Fibroblast of peridontal ligament (primary cell): ENCODE data around the gene PRR29.
"Not testable (repeated sequence)": the region's sequence is repeated elsewhere in the genome, so short reads cannot be mapped to it uniquely, and the experiment has no call there.

ENCODE experiments used
- DNase-seq: peaks from one replicate; pipeline ENCODE4 v3.0.0-alpha.2; 2010; ENCODE audit errors: extremely low read depth

The PRR29 gene

DNA sequence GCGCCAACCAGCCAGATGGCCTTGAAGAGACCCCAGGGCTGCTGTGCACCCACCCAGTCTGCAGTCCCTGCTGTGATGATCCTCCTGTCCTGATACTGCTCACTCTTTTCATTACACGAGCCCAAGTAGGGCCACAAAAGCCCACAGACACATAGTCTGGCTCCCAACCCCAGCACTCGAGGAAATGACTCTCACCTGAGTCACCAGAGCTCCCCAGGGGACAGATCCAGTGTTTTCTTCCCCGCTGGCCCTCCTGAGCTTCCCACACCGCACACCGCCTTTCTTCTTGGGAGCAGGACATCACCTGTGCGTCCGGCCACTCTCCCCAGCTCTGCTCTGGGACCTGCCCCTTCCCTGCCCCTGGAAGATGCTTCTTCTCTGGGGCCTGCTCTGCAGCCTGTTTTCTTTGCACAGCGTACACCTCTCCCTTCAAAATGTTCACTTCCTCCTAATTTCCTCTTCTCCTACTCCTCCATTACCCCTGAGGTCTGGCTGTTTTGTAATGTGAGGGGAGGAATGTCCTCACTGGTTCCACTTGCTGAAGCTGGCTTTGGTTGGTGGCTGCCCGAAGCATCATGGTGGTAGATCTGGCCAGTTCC is 23.5 kb upstream of the PRR29 start:
- DNase-seq = peak; percentile 5

DNA sequence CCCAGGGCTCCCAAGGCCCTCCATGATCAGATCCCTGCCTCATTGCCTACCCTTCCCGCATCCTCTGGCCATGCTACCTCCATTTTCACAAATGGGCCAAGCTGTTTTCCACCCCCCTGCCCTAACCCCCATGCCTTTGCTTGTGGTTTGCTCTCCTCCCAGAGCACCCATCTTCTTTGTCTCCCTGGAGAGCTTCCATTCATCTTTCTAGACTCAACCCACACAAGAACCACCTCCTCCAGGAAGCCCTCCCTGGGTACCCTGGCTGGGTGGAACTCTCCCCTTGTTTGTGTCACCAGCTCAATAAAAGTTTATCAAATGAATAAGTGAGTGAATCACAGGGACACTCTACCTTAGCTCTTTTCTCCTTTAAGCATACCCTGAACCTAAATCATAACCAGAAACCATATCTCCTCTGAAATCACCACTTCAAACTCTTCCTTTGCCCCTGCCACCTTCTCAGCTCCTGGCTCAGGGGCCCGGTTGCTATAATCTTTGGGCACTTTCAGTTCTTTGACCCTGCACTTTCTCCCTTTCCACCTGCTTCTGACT is 22.5 kb upstream of the PRR29 start:
- no peak for DNase-seq

DNA sequence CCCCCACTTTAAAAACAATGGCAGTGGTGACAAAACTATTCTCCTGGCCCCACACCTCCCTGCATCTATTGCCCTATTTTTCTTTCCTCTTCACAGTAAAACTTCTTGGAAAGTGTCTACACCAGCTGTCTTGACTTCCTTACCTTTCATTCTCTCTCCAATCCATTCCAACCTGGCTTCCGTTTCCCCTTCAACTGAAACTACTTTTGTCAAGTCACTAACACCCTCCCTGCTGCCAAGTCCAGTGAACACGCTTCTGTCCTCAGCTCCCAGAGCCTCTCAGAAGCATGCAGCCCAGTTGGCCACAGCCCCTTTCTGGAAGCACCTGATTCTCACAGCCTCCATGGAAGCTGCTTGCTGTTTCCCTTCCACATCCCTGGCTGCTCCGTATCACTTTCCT is 21.4 kb upstream of the PRR29 start:
- DNase-seq = no peak

DNA sequence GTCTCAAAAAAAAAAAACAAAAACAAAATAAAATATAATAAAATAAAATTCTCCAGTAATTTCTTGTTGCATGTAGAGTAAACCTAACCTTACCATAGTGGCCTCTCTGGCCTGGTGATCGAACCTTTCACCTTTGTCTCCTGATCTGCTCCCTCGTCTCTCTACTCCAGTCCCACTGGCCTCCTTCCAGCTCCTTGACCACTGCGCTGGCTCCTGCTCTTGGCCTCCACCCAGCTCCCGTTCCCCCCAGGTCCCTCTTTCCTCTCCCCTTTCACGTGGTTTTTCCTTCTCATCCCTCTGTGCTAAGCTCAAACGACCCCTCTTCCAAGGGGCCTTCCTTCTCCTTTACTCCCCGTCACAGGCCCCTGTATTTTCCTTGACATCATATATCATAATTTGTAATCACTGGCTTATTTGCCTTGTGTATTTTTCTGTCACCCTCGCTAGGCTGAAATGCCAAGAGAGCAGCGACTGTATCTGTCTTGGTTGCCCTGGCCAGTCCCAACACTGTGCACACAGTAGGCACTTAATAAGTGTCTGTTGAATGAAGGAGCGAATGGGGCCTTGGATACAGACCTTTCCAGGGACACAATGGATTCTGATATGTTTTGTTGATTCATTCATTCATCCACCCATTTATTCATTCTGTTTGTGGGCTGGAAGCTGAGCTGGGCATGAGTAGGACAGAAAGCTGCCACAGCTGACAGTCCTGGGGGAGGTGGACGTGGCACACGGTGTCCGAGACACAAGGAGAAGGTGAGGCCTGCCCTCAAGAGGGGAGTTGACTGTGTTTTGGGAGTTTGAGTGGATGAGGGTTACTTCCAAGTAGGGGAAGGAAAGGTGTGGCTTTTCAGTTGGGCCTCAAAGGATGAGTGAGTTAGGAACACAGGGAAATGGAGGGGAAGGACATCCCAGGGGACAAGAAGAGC is 19.6 kb upstream of the PRR29 start:
- DNase-seq = no peak

DNA sequence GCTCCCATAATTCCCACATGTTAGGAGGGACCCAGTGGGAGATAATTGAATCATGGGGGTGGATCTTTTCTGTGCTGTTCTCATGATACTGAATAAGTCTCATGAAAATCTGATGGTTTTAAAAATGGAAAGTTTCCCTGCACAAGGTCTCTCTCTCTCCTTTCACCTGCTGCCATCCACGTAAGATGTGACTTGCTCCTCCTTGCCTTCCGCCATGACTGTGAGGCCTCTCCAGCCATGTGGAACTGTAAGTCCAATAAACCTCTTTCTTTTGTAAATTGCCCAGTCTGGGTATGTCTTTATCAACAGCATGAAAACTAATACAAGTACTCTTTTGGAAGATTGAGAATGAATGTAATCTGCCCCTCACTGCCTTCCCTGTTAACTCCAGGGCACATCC is 15.5 kb upstream of the PRR29 start:
- DNase-seq = not testable (repeated sequence)

DNA sequence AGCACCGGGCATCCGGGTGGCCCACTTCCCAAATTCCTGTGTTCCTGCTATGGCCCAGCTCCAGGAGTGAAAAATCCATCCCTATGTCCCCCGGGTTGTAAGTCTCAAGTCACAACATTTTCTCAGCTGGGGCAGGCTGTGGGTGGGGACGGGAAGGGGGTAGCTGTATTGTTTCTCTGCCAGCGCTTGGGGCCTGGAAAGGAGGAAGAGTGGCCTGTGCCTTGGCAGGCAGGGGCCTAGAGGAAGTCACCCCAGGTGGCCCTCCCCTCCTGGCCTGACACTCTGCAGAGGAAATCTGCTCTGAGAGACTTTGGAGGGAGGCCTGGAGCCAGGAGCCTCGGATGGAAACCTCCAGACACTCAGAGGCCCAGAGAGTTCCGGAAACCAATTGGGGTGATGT is 14.8 kb upstream of the PRR29 start:
- DNase-seq = no peak

DNA sequence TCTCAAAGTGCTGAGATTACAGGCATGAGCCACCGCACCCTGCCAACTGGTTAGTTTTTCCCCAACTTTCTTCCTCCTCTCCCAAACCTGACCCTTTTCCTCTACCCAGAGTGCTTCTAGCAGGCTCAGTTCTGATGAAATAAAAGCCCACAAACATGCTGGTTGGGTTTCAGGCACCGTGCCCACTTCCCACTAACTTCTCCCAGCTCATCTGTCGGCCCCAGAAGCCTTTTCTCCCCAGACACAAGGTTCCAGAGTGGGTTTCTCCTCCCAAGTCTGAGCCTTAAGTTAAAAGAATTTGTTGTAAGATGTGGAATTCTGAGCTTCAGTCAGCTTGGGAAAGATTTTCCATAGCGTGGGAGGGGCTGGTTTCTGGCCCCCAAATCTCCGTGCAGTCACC is 13.9 kb upstream of the PRR29 start:
- DNase-seq = peak; percentile 87

DNA sequence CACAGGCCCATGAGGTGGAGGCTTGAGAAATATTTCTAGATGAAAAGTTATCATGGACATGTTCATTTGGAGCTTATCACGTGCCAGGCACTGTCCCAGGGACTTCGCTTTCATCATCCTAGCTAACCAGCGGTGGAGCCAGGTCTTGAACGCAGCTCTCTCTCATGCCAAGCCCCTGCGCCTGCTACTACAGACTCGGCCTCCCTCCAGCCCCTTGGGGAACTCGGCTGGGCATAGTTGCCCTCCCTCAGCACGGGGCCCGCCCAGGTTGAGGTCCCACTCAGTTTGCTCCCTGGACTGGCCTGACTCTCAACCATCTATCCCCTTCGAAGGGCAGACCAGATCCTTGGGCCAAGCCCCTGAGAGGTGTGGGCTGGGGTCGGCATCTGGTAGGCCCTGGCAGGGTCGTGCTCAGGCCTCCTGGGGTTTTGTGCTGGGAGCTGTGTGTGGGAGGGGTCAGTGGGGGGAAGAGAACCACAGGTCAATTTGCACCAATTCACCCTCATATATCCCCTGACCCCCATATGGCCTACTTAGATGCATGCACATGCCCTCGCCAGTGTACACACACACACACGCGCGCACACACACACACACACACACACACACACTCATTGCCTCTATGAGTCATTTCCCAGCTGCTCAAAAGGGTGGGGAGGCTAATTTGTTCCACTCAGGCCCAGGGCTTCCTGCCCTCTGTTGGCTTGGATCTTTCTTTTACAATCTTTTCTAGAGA is 13.3 kb upstream of the PRR29 start:
- DNase-seq = peak; percentile 92

DNA sequence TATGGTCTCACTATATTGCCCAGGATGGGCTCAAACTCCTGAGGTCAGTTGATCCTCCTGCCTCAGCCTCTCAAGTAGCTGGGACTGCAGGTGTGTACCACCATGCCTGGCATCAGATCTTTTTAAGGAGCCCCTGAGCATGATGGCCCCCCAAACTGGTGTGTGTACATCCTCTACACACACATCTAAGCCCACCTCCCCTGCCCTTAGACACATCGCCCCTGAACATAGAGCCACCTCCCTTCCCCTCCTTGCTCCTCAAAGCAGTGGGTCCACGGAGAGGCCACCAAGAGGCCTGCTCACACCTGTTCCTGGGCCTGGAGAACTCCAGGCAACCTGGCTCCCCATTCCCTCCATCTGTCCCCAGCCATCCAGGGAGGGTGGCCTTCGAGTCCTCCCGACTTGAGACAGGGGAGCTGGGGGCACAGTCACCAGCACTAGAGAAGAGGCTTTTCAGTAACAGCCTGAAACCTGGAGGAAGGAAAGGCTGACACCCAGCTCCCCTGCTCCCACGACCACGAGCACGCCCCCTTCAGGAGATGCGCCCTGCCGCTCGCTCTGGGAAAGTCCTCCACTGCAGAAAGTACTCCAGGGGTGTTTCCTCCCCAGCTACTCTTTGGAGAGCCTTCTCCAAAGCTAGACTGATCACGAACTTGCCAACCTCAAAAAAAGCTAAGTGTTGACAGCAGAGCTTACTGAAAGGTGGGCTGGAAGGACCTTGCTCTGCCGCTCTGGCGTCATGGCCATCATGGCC is 12.6 kb upstream of the PRR29 start:
- no peak for DNase-seq

DNA sequence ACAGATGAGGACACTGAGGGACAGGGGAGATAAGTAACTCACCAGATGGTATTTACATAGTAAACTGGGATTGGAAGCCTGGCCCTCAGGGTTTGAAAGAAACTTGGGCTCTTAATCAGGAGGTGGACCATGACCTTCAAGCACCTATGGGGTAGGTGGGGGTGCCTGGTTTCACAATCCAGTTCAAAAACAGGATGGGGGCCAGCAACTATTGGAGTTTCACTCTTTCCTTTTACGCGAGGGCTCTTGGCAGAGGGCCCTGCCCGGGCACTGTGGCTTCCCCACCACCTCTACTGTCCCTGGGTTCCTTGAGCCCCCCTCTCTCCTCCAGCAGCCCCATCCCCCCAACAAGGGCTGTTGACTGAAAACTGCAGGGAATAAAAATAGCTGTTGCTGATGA is 11.3 kb upstream of the PRR29 start:
- no peak for DNase-seq

DNA sequence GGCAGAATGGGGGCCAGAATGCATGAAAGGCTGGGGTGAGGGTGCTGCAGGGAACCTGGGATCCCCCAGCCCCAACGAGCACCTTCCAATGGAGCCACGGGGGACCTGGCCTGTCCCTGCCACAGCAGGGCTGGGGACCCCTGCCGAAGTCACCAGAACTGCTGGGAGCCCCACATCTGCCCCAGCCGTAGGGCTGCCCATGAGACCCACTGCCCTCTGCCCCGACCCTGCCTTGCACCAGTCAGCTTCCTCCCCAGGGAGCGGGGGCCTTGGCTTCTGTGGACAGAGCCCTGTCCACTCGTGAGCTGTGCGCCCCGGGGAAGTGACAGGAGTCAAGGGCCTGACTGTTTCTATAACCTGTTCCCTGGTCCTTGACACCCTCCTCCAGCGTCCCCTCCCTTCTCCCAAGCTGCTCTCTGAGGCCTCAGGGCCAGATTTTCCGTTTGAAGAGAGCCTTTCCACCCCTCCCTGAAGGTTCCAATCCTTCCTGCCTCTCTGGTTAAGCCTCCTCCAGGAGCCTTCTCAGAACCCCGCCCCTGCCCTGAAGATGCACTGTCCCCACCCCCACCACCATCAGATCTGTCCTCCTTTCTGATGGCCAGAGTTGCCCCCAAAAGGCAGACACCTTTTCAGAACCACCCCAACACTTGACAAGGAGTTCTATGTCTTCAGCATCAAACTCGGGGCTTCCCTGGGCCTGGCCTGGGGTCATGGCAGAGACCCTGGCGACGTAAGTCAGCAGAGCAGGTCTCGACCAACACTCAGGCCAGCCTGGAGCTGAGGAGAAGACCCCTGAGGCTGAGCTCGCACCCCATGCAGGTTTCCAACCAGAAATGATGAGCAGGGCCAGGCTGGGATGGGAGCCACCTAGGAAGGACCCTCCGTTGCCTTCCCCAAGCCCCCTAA is 10.7 kb upstream of the PRR29 start:
- no peak for DNase-seq

DNA sequence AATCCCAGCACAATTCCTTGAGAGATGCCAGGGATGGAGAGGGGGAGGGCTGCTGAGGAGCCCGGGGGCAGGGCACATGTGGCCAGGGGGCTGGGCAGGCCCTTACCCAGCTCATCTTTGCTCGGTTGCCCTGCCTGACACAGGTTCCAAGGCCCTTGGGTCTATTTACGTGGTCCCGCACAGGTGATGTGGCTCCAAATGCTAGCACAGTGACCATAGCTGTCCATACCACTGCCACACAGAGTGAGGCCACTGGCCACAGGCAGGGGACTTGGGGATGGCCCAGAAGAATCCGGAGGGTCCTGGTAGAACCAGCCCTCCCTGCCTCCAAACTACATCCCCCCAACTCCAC is 10.0 kb upstream of the PRR29 start:
- no peak for DNase-seq

DNA sequence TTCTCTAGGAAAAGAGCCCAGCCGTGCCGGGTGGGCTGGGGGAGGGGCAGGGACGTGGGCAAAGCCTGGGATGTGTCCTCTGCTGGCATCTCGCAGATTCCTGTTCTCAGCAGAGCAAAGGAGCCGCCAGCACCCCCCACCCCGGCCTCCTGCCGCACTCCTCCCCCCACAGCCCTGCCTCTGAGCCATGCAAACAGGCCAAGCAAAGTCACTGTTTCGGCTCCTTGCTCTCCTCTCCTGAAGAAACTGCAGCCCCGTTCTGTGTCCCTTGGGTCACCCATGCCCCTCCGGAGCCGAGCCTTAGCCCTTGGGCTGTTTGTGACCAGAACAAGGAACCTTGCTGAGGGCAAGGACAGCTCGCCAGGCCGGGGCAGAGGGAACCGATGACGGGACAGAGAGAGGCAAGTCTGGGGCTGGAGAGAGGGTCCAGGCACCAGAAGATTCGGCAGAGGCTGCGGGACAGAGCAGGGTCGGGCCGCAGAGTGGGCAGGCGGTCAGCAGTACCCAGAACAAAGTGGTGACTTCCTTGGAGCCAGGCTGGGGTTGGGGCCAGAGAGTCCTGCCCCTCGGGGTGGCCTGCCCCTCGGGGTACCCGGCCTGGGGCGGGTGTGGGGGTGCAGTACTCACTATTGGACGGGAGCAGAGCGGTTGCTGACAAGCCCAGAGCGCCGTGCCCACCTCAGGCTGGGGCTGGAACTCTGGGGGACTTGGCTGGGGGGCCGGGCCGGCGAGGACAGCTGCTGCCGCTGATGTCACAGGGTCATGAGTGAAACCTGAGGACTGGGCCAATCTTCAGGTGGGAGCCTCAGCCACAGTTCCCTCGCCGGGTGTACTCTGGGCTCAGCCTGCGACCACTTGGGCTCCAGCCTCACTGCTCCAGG is 9.2 kb upstream of the PRR29 start:
- no peak for DNase-seq

DNA sequence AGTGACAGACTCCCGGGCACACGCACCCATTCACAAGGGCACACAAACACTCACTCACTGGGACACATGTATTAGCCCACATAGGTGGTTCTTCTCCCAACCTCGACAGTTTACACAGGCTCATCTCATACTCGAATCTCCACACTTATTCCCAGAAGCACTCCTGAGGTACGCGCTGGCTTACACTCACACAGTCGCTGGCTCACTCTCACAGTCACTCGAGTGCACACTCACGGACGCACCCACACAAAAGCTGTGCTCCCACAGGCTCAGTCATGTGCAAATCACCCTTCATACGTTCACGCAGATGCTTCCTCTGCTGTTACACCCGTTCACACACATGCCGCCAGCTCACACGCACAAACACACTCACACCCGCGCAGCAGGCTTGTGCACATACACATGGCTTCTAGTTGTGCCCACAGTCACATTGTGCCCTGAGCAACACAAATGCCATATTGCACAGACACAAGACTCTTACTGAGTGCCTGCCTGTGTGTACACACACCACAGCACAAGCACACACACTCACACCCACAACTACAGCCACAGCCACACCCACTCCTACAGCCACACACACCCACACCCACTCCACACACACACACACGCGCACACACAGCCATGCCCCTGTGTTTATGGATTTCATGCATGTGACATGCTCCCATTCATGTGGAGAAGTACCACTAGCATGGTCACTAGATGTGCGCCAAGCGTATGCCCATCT is 8.4 kb upstream of the PRR29 start:
- DNase-seq = no peak

DNA sequence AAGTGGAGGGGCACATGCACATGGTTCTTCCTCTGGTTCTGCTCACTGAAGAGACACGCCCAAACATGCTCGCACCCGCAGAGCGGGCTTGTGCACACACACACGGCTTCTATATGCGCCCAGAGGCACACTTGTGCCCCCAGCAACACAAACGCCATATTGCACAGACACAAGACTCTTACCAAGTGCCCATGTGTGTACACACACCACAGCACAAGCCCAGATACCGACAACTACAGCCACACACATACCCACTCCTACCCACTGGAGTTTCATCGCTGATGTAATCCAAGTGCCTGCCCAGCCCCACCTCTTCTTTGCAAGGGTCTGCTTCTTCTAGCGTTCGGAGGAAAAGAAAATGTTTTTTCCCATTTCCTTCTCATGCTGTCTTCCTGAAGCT is 6.5 kb upstream of the PRR29 start:
- DNase-seq = no peak

DNA sequence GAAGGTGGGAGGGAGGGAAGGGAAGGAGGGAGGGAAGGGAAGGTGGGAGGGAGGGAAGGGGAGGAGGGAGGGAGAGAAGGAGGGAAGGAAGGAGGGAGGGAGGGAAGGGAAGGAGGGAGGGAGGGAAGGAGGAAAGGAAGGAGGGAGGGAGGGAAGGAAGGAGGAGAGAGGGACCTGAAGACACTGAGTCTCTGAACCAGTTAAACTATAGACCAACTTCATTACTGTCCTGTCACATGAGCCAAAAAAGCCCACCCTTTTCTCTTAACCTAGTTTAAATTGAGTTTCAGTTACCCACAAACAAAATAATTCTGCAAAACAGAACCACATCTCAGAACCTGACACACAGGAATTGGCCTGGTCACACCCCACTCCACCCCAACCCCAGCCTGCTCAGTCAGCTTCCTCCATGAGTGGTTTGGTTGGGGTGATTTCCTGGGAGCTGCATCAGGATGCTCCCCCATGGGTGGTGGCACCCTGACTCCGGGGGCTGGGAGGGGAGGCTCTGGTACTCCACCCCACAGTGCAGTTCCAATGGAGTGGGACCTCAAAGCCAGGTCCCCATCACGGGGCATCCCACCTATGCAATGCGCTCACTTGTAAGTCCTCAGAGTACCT is 4.7 kb upstream of the PRR29 start:
- no peak for DNase-seq

DNA sequence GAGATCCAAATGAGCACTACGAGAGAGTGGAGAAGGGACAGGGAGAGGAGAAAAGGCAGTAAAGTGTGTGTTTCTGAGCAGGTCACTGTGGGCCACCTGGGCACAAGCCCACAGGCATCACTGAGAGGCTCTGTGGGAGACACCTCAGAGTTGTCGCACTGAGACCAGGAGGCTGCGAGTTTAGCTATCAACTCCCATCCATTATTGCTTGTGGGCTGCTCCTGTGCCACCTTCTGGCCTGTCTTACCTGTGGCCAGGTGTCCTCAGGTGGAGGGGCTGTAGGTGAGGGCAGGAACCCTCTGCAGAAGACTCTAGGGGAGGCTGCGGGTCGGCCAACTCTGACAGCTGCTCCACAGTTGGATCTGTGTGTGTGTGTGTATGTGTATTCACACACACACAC is 2.5 kb upstream of the PRR29 start:
- no peak for DNase-seq

DNA sequence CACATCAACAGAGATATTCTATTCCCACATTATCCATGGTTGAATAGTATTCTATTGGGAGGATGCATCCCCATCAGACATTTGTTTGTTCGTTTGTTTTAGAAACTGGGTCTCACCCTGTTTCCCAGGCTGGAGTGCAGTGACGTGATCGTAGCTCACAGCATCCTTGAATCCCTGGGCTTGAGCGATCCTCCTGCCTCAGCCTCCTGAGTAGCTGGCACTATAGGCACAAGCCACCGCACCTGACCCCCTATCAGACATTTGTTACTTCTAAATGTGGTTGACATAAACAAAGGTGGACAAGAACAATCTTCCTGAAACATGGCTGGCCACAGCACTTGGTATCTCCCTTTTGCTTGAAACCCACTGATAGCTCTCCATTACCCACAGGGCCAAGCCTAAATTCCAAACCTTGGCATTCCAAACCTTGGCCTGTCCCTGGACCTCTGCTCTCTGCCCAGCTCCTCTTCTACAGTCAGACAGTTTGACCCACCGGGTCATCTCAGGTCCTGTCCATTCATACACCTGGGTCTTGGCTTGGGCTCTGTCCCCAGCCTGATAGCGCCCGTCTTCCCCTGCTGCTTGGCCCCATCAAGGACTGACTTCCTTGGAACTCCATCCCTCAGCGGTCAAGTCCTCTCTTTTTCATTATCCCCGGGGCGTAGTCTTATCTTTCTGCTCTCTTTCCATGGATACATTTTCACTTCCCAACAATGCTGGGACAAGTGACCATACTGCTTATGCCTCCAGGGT is 1.5 kb upstream of the PRR29 start:
- DNase-seq = no peak
